GM12801 (cell line): ENCODE results near the gene SLC22A14.

ENCODE experiments used
- CTCF ChIP-seq: IDR thresholded peaks from one replicate; pipeline ENCODE4 v1.5.1; 2011; ENCODE audit warnings: control low read depth; ENCODE audit not compliant: insufficient read length; ENCODE audit errors: extremely low read depth

Gene SLC22A14

DNA sequence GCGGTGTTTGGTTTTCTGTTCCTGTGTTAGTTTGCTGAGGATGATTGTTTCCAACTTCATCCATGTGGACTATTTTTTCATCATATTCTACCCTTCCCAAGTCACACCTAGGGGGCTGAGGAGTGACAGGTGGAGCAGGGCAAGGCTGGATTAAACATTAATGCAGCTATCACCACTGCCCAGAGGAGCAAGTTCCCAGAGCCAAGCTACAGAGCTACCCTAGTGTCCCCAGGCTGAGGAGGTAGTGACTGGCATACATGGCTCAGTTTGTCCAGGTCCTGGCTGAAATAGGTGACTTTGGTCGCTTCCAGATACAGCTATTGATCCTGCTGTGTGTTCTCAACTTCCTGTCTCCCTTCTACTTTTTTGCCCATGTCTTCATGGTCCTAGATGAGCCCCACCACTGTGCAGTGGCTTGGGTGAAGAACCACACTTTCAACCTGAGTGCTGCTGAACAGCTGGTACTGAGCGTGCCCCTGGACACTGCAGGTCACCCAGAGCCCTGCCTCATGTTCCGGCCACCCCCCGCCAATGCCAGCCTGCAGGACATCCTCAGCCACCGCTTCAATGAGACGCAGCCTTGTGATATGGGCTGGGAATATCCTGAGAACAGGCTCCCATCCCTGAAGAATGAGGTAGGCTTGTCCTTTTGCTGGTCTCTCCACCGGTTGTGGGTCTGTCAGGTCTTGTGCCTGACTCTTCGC lies 16.3 kb upstream of the SLC22A14 start, which contains the start of gene SLC22A13:
Gene SLC22A13 (plus strand): TSS at position 209 of the 704 bp plus-strand sequence. CDS start 49 bp downstream, at position 258.
- no peak for TF ChIP-seq CTCF

- no peak for TF ChIP-seq CTCF
These were observed 15.3 kb upstream of the SLC22A14 start for GRCh38 chr3:38266810-38267209.

DNA sequence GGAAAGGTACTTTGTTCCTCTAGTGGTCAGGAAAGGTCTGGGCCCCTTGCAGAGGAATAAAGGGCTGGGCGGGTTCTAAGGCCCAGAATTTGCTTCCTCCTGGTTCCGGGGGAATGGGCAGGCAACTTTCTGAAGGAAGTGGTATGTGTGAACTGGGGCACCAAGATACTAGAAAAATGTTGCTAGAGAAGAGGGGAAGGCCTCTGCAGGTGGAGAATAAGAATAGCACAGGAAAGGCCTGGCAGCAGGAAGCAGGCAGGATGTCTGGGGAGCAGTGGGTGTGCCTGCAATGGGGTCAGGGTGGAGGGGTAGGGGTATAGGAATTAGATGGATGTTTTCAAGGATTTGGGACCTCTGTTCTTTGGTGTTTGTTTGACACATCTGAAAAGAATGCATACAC lies 14.4 kb upstream of the SLC22A14 start:
- no peak for TF ChIP-seq CTCF

GRCh38 chr3:38268087-38268486 lies 14.0 kb upstream of the SLC22A14 start:
- TF ChIP-seq CTCF: no peak

DNA sequence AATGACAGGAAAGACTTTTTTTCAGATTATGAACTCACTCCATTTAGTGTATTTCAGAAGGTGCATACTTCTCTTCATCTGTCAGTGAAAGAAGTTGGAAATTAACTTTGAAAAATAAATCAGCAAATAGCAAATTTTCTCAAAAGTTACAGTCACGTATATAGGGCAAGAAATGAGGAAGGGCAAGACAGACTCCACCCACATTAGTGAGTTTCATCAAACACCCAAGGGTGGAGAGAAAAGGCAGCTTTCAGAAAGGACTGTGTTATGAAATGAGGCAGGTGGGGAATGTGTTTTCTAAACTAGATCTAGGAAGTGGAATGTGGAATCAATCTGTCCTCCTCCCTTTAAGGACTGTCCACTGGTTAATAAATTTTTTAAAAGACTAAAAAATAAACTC lies 13.6 kb upstream of the SLC22A14 start:
- no peak for TF ChIP-seq CTCF

DNA sequence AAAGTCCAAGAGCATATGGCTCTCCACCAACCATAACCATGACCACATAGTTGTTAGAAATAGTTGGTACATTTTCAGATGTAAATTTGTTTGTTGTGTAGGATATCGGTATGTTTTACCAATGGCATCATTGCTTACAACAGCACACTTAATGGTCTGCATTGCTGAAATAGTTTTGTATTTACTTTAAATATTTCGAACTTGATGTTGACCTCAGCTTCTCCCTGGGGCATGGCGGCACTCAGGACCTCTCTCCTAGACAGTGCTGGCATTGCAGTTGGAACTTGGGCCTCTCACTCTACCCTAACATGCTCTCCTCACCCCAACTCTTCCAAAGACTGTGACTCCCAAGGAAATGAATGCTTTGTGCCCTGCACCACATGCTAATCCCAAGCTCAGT lies 11.5 kb upstream of the SLC22A14 start:
- TF ChIP-seq CTCF: no peak

DNA sequence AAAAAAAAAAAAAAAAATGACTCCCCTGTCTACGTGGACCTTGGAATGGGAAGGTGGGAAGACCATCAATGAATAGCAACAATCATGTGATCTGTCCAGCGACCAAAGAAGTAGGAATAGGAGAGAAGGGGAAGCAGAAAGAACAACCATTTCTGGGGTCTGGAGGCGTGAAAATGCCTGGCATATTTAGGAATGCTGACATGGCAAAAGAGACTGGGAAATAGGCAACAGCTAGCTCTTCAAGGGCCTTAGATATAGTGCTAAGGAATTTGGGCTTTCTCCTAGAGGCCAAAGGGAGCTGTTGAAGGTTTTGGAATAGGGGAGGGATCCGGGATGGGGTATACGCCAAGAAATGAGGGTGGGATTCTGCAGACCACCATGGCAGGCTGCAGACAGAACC lies 10.5 kb upstream of the SLC22A14 start:
- no peak for TF ChIP-seq CTCF
